ENCODE results near the gene ECE2.

Gene ECE2

DNA sequence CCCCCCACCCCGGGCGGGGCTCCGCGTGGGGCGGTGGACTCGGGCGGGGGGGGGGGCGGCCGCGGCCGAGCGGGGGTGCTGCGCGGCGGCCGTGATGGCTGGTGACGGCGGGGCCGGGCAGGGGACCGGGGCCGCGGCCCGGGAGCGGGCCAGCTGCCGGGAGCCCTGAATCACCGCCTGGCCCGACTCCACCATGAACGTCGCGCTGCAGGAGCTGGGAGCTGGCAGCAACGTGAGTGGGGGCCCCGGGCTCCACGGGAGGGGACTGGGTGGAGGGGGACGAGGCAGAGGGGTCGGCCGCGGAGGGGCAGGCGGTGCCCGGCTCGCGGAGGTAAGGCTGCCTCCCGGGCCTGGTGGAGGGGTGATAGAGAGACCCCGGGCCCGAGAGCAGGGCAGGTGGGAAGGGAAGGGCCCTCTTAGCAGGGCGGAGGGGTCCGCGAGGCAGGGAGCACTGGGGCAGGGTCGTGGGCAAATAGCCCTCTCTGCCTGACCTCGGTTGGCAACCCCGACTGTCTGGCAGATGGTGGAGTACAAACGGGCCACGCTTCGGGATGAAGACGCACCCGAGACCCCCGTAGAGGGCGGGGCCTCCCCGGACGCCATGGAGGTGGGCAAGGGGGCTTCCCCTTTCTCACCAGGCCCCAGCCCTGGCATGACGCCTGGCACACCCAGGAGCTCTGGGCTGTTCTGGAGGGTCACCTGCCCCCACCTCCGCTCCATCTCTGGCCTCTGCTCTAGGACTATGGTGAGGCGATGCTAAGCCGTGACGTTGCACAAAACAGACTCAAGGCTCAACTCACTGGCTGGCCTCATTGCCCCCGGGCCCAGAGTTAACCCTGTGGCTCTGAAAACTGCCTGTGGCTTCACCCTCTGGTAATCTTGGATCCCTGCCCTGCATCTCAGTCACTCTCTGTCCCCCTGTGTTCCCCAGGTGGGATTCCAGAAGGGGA lies at the start of gene ECE2:
ECE2 (plus strand) TSS at position 62 of the 950 bp plus-strand sequence; CDS start at position 194, 132 bp downstream.
- no peak within 1 kb of the TSS for H3K27ac ChIP-seq
- TF ChIP-seq ZFX (IDR thresholded peaks at IDR 0.05) = no peak
- TF ChIP-seq, protein P1, sequence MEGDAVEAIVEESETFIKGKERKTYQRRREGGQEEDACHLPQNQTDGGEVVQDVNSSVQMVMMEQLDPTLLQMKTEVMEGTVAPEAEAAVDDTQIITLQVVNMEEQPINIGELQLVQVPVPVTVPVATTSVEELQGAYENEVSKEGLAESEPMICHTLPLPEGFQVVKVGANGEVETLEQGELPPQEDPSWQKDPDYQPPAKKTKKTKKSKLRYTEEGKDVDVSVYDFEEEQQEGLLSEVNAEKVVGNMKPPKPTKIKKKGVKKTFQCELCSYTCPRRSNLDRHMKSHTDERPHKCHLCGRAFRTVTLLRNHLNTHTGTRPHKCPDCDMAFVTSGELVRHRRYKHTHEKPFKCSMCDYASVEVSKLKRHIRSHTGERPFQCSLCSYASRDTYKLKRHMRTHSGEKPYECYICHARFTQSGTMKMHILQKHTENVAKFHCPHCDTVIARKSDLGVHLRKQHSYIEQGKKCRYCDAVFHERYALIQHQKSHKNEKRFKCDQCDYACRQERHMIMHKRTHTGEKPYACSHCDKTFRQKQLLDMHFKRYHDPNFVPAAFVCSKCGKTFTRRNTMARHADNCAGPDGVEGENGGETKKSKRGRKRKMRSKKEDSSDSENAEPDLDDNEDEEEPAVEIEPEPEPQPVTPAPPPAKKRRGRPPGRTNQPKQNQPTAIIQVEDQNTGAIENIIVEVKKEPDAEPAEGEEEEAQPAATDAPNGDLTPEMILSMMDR (conservative IDR thresholded peaks at IDR 0.05) = no peak

DNA sequence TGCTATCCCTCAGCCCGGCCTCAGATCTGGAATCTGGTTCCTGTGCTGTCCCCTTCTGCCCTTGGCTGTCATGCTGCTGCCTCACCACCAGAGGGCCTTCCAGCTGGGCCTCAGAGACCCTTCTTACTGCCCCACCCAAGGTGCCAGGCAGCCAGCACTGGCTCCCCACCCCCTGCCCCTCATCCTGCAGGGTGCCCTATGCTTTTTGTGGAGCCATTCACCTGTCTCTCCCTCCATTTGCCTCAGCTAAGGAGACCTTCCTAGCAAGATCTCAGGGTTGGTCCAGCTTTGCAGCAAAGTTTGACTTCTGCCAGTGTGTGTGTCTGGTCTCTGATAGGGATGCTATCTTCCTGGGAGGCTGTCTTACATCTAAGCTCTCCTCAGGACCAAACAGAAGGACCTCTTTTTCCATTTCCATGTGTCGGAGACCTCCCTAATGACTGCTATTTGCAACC lies 48.3 kb upstream of the ECE2 start:
- TF ChIP-seq ZFX (IDR thresholded peaks at IDR 0.05) = no peak
- TF ChIP-seq, protein P1 (conservative IDR thresholded peaks at IDR 0.05) = peak; percentile 97
- H3K27ac ChIP-seq = no peak overlapping the region

DNA sequence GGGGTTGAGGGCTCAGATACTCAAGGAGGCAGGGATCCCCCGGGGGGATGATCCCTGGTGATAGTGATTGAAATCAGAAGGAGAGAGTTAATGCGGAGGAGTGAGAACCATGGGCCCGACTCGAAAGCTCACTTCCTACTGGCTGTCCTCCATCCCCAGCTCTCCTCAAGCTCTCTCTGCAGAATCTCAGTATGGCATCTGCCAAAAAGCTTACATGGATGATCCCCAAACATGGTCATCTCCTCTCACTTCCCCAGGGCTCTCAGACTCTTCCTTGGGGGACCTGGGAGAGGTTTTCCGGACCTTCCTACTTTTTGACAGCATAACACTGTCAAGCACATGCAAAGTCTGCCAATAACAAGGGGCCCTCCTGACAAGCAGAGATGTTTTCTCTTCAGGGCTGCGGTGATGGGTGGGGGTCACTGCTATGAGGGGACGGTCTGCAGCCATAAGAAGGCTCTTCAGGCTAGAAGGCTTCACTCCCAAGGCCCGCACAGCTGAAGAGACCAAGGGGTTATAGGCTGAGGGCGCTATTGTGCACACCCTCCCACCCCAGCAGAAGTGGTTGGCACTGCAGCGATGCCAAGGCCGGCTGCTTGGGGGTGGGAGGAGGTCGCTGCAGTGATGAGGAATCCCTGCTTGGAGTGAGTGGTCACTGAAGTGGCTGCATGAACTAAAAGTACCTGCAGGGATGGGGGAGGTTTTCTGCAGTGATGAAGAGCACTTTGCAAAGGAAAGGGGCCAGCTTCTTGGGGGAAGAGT lies 47.3 kb upstream of the ECE2 start:
- TF ChIP-seq ZFX (IDR thresholded peaks at IDR 0.05) = no peak
- TF ChIP-seq, protein P1 (conservative IDR thresholded peaks at IDR 0.05) = no peak
- no peak overlapping the region for H3K27ac ChIP-seq

DNA sequence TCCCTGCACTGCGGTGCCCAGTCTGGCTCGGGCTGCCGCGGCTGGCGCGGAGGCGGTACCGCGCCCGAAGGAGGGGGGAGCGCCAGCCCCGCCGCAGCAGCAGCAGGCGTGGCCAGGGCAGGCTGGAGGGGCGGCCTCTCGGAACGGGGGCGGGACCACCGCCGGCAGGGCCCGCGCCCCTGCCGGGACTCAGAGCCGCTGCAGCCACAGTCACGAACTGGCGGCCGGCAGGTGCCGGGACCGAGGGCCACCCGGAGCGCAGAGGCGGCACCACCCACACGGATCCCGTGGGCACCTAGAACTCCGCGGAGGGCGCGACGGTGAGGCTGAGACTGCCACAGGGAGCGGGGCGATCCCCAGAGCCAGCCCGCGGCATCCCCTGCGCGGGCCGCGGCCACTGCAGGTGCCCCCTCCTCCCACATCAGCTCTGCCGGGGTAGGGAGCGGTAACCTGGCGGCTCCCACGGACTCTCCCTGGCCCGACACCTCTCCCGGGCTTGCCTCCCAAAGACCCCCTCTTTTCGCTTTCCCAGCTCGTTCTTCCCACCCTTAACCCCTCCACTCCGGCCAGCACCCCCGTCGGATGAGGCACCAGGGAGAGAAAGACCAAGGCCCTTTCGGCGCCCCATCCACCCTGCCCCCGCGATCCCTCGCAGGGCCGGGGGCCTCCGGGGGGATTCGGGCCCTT lies 46.3 kb upstream of the ECE2 start, which contains the start of gene VWA5B2:
VWA5B2 (plus strand) TSS at position 192 of the 687 bp plus-strand sequence. CDS start 944 bp downstream, outside the sequence.
- no peak for TF ChIP-seq ZFX (IDR thresholded peaks at IDR 0.05)
- TF ChIP-seq, protein P1 (conservative IDR thresholded peaks at IDR 0.05) = no peak; the same call in 1 of the 2 replicates
- H3K27ac ChIP-seq = peak within 1 kb of the TSS; percentile 1; the same call in 1 of the 2 replicates

DNA sequence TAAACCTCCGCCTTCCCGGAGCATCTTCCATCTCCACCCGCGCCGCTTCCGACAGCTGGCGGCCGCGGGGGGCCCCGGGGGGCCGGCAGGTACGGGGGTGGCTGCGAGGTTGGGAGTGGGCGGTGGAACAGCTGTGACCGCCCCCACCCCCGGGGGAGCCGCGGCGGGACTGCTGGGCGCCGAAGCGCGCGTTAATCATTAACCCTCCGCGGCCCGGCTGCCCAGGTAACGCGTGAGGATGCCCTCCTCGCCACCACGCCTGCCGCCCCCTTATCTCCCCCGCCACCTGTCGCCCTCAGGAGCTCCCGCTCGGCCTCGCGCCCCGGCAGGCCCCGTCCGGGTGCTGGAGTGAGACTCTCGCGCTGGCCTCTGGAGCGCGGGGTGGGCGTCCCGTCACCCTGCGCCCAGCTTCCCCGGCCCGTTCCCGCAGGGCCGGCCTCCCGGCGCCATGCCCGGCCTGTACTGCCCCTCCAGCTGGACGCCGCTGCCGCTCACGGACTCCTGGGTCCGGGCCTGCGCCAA lies 45.7 kb upstream of the ECE2 start:
- TF ChIP-seq, protein P1 (conservative IDR thresholded peaks at IDR 0.05) = no peak
- TF ChIP-seq ZFX (IDR thresholded peaks at IDR 0.05) = no peak
- H3K27ac ChIP-seq = peak overlapping the region; percentile 1; the same call in 1 of the 2 replicates

DNA sequence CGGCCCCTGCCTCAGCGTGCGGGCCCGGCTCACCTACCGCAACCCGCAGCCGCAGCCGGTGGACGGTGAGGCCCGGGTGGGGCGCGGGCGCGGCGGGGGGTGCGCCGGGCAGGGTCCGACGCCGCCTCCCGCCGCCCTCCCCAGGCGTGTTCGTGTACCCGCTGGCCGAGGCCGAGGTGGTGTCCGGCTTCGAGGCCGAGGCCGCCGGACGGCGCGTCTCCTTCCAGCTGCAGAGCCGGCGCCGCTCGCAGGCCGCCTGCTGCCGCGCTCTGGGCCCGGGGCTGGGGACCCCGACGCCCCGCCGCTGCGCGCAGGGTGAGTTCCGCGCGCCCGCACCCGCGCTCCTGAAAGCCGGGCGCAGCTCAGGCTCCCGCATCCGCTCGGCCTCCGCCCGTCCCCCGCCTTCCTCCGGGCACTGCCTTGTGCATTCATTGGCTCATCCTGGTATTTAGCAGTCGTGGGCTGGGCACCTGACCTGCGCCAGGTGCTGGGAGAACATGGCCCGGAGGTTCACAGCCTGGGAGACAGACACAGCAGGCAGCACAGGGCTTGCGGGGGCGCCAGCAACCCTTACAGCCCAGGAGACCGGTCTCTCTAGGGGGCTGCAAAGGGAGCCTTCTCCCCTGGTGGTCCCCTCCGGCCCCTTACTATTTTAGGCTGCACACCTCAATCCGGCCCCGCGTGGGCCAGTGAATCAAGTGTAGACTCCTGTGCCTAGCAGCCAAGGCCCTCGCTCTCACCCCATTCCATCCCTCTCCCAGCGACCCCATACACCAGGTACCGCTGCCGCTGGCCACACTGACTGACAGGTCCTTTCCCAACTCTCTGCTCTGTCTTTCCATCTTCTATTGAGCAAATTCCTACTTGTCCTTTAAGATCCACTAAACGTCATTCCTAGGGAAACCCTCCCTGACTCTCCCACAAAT lies 45.0 kb upstream of the ECE2 start:
- H3K27ac ChIP-seq = peak overlapping the region; percentile 1; the same call in 1 of the 2 replicates
- peak; percentile 51; the same call in 1 of the 2 replicates for TF ChIP-seq ZFX (IDR thresholded peaks at IDR 0.05)
- TF ChIP-seq, protein P1 (conservative IDR thresholded peaks at IDR 0.05) = no peak
